ENCODE data around the gene PACSIN1. TPM values are rescaled to one million over a fixed set of nuclear protein-coding genes. Genes with fewer than 3 reads are reported as not detected.

The PACSIN1 gene
- total RNA-seq, 1 donor from 2014 or later = 0.41 TPM

DNA sequence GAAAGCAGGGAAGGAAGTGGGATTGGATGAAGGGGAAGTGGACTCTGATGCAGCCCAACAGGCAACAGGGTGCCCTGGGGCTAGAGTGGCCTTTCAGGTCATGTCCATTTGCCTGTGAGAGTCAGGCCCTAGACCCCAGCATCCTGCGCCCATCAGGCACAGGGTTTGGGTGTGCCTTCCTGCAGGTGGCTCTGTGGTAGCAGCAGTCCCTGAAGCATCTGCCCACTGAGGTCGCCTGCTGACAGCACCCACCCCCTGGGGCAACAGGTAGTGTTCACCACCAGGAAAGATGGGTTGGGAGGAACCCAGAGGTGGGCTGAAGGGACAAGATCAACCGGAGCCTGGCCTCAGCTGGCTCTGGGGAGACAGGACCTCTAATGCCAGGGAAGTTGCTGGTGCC lies 3.6 kb downstream of the PACSIN1 start:
- Mint-ChIP-seq H3K27me3 (ENCODE audit: insufficient read depth, low read depth) (peaks cover 19% of the 10 kb centered on the region), H3K36me3 (no peaks in the 10 kb centered on the region), H3K4me3 (no peak overlapping the region), H3K9me3 (peaks cover 5% of the 10 kb centered on the region), H3K27ac (no peak overlapping the region), H3K4me1 (peaks cover 9% of the 10 kb centered on the region)
- H3K4me3 ChIP-seq = no peak overlapping the region
- H3K4me1 ChIP-seq = peaks cover 5% of the 10 kb centered on the region
- H2AFZ ChIP-seq (replicated peaks) = no peak overlapping the region
- no peaks in the 10 kb centered on the region for H3K36me3 ChIP-seq
- H3F3A ChIP-seq (ENCODE audit: low read depth) = peaks cover 7% of the 10 kb centered on the region
- no peak overlapping the region for H3K9ac ChIP-seq
- no peak overlapping the region for H3K4me2 ChIP-seq
- no peak overlapping the region for H3K27ac ChIP-seq
- H3K27me3 ChIP-seq = peaks cover 24% of the 10 kb centered on the region
- no peak for DNase-seq (ENCODE audit: low spot score)
- TF ChIP-seq, protein P1, sequence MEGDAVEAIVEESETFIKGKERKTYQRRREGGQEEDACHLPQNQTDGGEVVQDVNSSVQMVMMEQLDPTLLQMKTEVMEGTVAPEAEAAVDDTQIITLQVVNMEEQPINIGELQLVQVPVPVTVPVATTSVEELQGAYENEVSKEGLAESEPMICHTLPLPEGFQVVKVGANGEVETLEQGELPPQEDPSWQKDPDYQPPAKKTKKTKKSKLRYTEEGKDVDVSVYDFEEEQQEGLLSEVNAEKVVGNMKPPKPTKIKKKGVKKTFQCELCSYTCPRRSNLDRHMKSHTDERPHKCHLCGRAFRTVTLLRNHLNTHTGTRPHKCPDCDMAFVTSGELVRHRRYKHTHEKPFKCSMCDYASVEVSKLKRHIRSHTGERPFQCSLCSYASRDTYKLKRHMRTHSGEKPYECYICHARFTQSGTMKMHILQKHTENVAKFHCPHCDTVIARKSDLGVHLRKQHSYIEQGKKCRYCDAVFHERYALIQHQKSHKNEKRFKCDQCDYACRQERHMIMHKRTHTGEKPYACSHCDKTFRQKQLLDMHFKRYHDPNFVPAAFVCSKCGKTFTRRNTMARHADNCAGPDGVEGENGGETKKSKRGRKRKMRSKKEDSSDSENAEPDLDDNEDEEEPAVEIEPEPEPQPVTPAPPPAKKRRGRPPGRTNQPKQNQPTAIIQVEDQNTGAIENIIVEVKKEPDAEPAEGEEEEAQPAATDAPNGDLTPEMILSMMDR (IDR thresholded peaks at IDR 0.05) = no peak
- no peak for TF ChIP-seq EZH2 (IDR thresholded peaks at IDR 0.05)
- TF ChIP-seq EZH2phosphoT487 (IDR thresholded peaks at IDR 0.05) = no peak
- H4K20me1 ChIP-seq (ENCODE audit: low read depth) = no peaks in the 10 kb centered on the region
- H3K79me2 ChIP-seq (ENCODE audit: low read depth) = no peaks in the 10 kb centered on the region
- no peaks in the 10 kb centered on the region for H3K9me3 ChIP-seq (ENCODE audit: low read depth)

DNA sequence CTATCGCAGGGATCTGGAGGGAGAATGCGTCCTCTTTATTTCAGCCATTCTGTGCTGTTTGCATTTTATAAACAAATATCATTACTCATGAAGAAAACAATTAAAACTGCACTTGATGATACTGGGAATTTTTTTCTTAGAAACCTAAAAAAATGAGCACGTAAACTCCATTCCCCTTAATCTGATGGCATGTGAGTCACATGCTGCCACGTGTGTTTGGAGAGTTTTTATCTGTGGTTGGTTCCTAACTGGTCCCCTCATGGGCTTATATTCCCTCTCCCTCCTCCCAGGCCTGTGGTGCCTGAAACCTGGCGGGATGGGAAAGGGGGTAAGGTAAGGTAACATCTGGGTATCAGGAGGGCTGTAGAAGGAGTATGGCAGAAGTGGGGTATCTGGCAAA lies 6.5 kb downstream of the PACSIN1 start:
- peak overlapping the region; percentile 69 for H3K27ac Mint-ChIP-seq
- TF ChIP-seq EZH2phosphoT487 (IDR thresholded peaks at IDR 0.05) = no peak

DNA sequence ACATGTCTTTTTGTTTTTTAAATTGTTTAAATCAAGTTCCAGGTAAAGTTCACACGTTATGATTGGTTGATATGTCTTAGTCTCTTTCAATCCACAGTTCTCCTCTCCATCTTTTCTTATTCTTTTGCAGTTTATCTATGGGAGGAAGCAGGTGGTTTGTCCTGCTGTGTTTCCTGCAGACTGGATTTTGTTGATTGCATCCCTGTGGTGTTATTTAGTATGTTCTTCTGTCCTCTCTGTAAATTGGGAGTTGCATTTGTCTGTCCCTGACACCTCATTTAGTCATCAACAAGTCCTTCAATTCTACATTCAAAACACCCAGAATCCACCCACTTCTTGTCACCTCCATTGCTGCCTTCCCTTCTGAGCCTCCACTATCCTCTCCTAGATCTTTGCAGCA lies 8.1 kb downstream of the PACSIN1 start:
- H3K4me1 Mint-ChIP-seq = peaks cover 28% of the 10 kb centered on the region
- H3K9me3 Mint-ChIP-seq = peaks cover 9% of the 10 kb centered on the region
- H4K20me1 ChIP-seq (ENCODE audit: low read depth) = no peaks in the 10 kb centered on the region
- H3K4me2 ChIP-seq = no peak overlapping the region
- no peak overlapping the region for H3K27ac ChIP-seq
- H3K27me3 Mint-ChIP-seq (ENCODE audit: insufficient read depth, low read depth) = peaks cover 8% of the 10 kb centered on the region
- no peaks in the 10 kb centered on the region for H3K79me2 ChIP-seq (ENCODE audit: low read depth)
- peak overlapping the region; percentile 5 for H3K27ac Mint-ChIP-seq
- H2AFZ ChIP-seq (replicated peaks) = no peak overlapping the region
- H3K27me3 ChIP-seq = no peaks in the 10 kb centered on the region
- no peak overlapping the region for H3K9ac ChIP-seq
- no peak for TF ChIP-seq EZH2 (IDR thresholded peaks at IDR 0.05)
- TF ChIP-seq, protein P1 (IDR thresholded peaks at IDR 0.05) = no peak
- no peak for TF ChIP-seq EZH2phosphoT487 (IDR thresholded peaks at IDR 0.05)
- no peak for DNase-seq (ENCODE audit: low spot score)
- H3K4me1 ChIP-seq = no peaks in the 10 kb centered on the region
- peaks cover 7% of the 10 kb centered on the region for H3F3A ChIP-seq (ENCODE audit: low read depth)
- H3K4me3 ChIP-seq = no peak overlapping the region
- no peak overlapping the region for H3K4me3 Mint-ChIP-seq
- no peaks in the 10 kb centered on the region for H3K9me3 ChIP-seq (ENCODE audit: low read depth)
- no peaks in the 10 kb centered on the region for H3K36me3 Mint-ChIP-seq
- H3K36me3 ChIP-seq = no peaks in the 10 kb centered on the region

More for the DNA sequence above, 6.5 kb downstream of the PACSIN1 start:
- no peaks in the 10 kb centered on the region for H3K4me1 ChIP-seq
- H3K4me1 Mint-ChIP-seq = peaks cover 26% of the 10 kb centered on the region
- no peak overlapping the region for H3K4me2 ChIP-seq
- no peaks in the 10 kb centered on the region for H3K27me3 ChIP-seq
- H3K4me3 Mint-ChIP-seq = peak overlapping the region; percentile 27
- peaks cover 12% of the 10 kb centered on the region for H3K27me3 Mint-ChIP-seq (ENCODE audit: insufficient read depth, low read depth)
- no peak overlapping the region for H3K27ac ChIP-seq
- no peaks in the 10 kb centered on the region for H4K20me1 ChIP-seq (ENCODE audit: low read depth)
- DNase-seq (ENCODE audit: low spot score) = no peak
- no peaks in the 10 kb centered on the region for H3K9me3 ChIP-seq (ENCODE audit: low read depth)
- no peak overlapping the region for H2AFZ ChIP-seq (replicated peaks)
- no peaks in the 10 kb centered on the region for H3K36me3 ChIP-seq
- no peak overlapping the region for H3K4me3 ChIP-seq
- no peaks in the 10 kb centered on the region for H3K79me2 ChIP-seq (ENCODE audit: low read depth)
- peaks cover 9% of the 10 kb centered on the region for H3K9me3 Mint-ChIP-seq
- no peaks in the 10 kb centered on the region for H3K36me3 Mint-ChIP-seq
- H3F3A ChIP-seq (ENCODE audit: low read depth) = peaks cover 7% of the 10 kb centered on the region
- H3K9ac ChIP-seq = no peak overlapping the region

DNA sequence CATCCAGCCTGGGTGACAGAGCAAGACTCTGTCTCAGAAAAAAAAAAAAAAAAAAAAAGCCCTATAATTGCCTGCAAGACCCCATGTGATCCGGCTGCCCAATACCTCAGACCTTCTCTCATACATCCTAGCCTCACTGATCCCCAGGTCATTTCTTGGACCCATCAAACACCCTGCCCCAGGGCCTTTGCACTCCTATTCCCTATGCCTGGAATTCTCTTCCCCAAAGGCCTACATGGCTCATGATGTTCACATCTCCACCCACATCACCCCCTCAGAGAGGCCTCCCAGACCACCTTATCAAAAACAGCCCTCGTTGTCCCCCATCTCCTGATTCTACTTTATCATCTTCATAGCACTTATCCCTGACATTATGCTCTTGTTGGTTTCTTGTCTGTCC lies 8.9 kb downstream of the PACSIN1 start:
- Histone ChIP-seq H3K9ac (no peak overlapping the region), H3K9me3 (ENCODE audit: low read depth) (no peaks in the 10 kb centered on the region), H3K27me3 (no peaks in the 10 kb centered on the region), H3K4me2 (no peak overlapping the region), H3F3A (ENCODE audit: low read depth) (peaks cover 7% of the 10 kb centered on the region), H2AFZ (replicated peaks) (no peak overlapping the region), H3K36me3 (no peaks in the 10 kb centered on the region), H3K4me3 (no peak overlapping the region), H4K20me1 (ENCODE audit: low read depth) (no peaks in the 10 kb centered on the region), H3K27ac (no peak overlapping the region), H3K4me1 (no peaks in the 10 kb centered on the region), H3K79me2 (ENCODE audit: low read depth) (no peaks in the 10 kb centered on the region)
- DNase-seq (ENCODE audit: low spot score) = no peak
- Mint-ChIP-seq H3K4me1 (peaks cover 28% of the 10 kb centered on the region), H3K27me3 (ENCODE audit: insufficient read depth, low read depth) (peaks cover 8% of the 10 kb centered on the region), H3K27ac (no peak overlapping the region), H3K9me3 (peaks cover 9% of the 10 kb centered on the region), H3K36me3 (no peaks in the 10 kb centered on the region), H3K4me3 (no peak overlapping the region)
- TF ChIP-seq EZH2phosphoT487 (IDR thresholded peaks at IDR 0.05) (no peak), EZH2 (IDR thresholded peaks at IDR 0.05) (no peak)
- TF ChIP-seq, protein P1 (IDR thresholded peaks at IDR 0.05) = no peak

Data from neural progenitor cell (in vitro differentiated cells).